GM06990 (cell line): ENCODE data around the gene AFG3L2.

Experiments
- DNase-seq: peaks from one replicate; pipeline ENCODE4 v3.0.0-alpha.2; 2011; ENCODE audit not compliant: insufficient read length; ENCODE audit errors: extremely low read depth
- H3K27me3 ChIP-seq: replicated peaks from 2 replicates; pipeline ENCODE4 v1.6.0; 2011; ENCODE audit warnings: low read length; ENCODE audit not compliant: control insufficient read depth, insufficient read depth
- H3K36me3 ChIP-seq: 2 replicates; pipeline ENCODE4 v1.5.1; 2011; ENCODE audit warnings: low read length; ENCODE audit not compliant: control insufficient read depth, insufficient read depth
- H3K4me3 ChIP-seq: replicated peaks from 2 replicates; pipeline ENCODE4 v1.5.1; 2011; ENCODE audit warnings: low read depth, mild to moderate bottlenecking, control low read depth, low read length
- TF ChIP-seq, protein P1 (sequence below): IDR thresholded peaks from 2 replicates; pipeline ENCODE4 v1.5.1; 2011; ENCODE audit warnings: low read length, control low read depth, mild to moderate bottlenecking, inconsistent platforms; ENCODE audit not compliant: insufficient read depth, poor library complexity, severe bottlenecking

Gene AFG3L2

DNA sequence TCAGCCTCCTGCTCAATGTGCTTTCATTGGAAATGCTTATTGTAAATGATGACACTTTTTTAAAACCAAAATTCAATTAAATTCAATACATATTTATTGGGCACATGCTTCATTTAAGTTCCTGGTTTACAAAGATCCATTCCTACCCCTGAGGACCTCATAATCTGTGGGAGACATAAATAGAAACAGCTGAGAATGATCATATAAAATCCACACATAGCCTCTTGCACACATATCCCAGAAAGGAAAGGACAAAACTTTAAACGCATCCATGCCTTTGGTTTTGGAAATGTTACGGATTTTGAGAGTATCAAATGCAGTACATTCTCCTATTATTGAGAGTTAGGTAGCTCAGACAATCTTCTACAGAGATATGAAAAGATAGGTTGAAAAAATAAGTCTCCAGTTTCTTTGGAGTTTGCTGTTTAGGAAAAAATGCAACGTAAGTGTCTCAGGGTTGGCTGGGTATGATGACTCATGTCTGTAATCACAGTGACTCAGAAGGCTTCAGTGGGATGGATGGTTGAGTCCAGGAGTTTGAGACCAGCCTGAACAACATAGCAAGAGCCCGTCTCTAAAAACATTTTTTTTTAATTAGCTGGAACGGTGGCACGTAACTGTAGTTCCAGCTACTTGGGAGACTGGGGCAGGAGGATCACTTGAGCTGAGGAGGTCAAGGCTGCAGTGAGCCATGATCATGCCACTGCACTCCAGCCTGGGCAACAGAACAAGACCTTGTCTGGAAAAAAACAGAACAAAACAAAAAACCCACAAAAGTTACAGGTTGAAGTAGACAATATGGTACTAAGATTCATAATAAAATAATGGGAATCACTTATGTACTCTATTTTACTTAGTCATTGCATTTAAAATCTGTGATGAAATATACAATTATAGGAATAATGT lies 26.8 kb upstream of the AFG3L2 start:
- Histone ChIP-seq H3K27me3 (peaks cover 3% of the 10 kb centered on the region), H3K36me3 (no peaks in the 10 kb centered on the region), H3K4me3 (no peak overlapping the region)
- no peak for DNase-seq
- TF ChIP-seq, protein P1, sequence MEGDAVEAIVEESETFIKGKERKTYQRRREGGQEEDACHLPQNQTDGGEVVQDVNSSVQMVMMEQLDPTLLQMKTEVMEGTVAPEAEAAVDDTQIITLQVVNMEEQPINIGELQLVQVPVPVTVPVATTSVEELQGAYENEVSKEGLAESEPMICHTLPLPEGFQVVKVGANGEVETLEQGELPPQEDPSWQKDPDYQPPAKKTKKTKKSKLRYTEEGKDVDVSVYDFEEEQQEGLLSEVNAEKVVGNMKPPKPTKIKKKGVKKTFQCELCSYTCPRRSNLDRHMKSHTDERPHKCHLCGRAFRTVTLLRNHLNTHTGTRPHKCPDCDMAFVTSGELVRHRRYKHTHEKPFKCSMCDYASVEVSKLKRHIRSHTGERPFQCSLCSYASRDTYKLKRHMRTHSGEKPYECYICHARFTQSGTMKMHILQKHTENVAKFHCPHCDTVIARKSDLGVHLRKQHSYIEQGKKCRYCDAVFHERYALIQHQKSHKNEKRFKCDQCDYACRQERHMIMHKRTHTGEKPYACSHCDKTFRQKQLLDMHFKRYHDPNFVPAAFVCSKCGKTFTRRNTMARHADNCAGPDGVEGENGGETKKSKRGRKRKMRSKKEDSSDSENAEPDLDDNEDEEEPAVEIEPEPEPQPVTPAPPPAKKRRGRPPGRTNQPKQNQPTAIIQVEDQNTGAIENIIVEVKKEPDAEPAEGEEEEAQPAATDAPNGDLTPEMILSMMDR: no peak

DNA sequence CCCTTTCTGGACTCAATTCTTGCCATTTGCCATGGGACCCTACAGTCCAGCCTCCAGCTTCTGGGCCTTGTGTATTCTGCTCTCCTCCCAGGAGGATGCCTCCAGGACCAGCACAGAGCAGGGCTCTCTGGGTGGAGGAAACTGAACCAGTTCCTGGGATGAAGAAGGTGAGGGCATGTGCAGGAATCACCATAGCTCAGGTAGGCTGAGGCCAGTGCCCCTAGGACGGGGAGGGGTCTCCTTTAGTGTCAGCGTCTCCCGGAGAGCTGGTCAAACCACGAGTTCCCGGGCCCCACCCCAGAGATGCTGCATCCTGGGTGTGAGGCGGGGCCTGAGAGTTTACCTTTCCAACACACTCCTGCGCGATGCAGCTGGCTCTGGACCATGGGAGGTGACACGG lies 24.9 kb upstream of the AFG3L2 start:
- Histone ChIP-seq H3K36me3 (no peaks in the 10 kb centered on the region), H3K4me3 (no peak overlapping the region), H3K27me3 (peaks cover 3% of the 10 kb centered on the region)
- TF ChIP-seq, protein P1: no peak
- no peak for DNase-seq

DNA sequence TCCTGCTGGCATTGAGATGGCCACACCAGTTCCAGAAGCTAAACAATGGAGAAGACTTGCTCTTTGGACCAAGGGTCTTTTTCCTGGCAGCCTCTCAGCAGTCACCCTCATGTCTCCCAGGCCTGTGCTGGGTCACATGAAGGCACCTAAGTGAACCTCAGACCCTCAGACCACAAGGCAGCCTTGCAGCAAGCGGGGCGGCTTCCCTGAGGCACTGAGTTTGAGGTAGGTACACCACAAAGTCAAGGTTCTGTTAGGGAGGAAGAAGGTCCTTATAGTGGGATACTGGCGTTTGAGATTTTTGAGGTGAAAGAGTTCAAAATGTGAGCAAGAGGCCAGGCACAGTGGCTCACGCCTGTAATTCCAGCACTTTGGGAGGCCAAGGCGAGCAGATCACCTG lies 22.2 kb upstream of the AFG3L2 start:
- Histone ChIP-seq H3K27me3 (no peaks in the 10 kb centered on the region; the same call in none of the 2 replicates), H3K4me3 (no peak overlapping the region), H3K36me3 (no peaks in the 10 kb centered on the region)
- DNase-seq: no peak
- TF ChIP-seq, protein P1: no peak

DNA sequence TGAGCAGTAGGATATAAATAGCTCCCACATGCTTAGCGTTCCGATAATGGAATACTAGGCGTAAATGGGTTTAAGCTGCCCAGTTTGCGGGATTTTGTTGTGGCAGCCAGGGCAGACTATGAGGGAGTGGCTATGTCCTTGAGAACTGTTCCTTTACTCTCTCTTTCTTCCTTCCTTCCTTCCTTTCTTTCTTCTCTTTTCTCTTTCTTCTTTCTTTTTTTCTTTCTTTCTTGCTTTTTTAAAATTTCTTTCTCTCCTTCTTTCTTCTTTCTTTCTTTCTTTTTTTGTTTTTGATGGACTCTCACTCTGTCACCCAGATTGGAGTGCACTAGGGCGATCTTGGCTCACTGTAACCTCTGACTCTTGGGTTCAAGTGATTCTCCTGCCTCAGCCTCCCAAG lies 21.6 kb upstream of the AFG3L2 start:
- Histone ChIP-seq H3K4me3 (no peak overlapping the region), H3K27me3 (no peaks in the 10 kb centered on the region; the same call in none of the 2 replicates), H3K36me3 (no peaks in the 10 kb centered on the region)
- no peak for DNase-seq
- TF ChIP-seq, protein P1: no peak

DNA sequence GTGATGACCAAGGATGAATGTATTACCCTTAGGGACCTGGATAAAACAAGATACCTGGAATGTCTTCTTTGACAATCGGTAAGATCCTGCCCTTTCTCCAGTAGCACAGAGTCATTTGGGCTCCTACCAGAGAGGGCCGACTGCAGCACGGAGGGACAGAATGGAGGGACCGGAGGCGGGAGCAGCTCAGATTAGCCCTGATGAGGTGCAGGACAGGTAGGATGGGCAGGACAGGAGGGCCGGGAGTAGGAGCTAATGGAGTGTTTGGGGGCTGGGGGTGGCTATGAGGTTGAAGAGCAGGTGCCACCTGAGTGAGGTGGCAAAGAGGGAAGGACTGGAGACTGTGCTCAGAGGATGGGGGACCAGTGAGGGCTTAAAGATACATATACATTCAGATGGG lies 20.8 kb upstream of the AFG3L2 start:
- TF ChIP-seq, protein P1: no peak
- DNase-seq: no peak
- no peaks in the 10 kb centered on the region for H3K36me3 ChIP-seq
- H3K27me3 ChIP-seq: no peaks in the 10 kb centered on the region; the same call in none of the 2 replicates
- no peak overlapping the region for H3K4me3 ChIP-seq
